Middle frontal gyrus (tissue), 1 donor: Measurements from ENCODE around the gene THAP2.

Experiments
- DNase-seq: peaks from one replicate; pipeline ENCODE4 v3.0.0-alpha.2; 2015; ENCODE audit warnings: low spot score; ENCODE audit errors: extremely low spot score

The THAP2 gene

GRCh38 chr12:71703206-71703605, 39.1 kb downstream of the THAP2 start:
- no peak for DNase-seq

- no peak for DNase-seq
These were observed 40.8 kb downstream of the THAP2 start for GRCh38 chr12:71704920-71705319.

- DNase-seq = no peak
These were observed 44.6 kb downstream of the THAP2 start for GRCh38 chr12:71708658-71709057.

GRCh38 chr12:71710276-71711125, 46.4 kb downstream of the THAP2 start:
- no peak for DNase-seq

- no peak for DNase-seq
These were observed 54.5 kb downstream of the THAP2 start for GRCh38 chr12:71718611-71719010.

- DNase-seq = no peak
These were observed 55.7 kb downstream of the THAP2 start for GRCh38 chr12:71719647-71720370.

- DNase-seq = no peak
These were observed 57.8 kb downstream of the THAP2 start for GRCh38 chr12:71721783-71722505.

- no peak for DNase-seq
These were observed 60.9 kb downstream of the THAP2 start for GRCh38 chr12:71725011-71725410.

- no peak for DNase-seq
These were observed 62.4 kb downstream of the THAP2 start for GRCh38 chr12:71726548-71726947.

- no peak for DNase-seq
These were observed 63.9 kb downstream of the THAP2 start for GRCh38 chr12:71727958-71728357.
